ENCODE measurements around the gene MYLK4. TPM values are rescaled to one million over a fixed set of nuclear protein-coding genes. Genes with fewer than 3 reads are reported as not detected.

MYLK4 gene
- total and polyA plus RNA-seq, 2 of the 13 experiments (the other 11 are each of a cell fraction or from before 2014, with no cell fraction given) = 0.26 to 0.29 TPM

- TF ChIP-seq EP300 (IDR thresholded peaks at IDR 0.05; ENCODE audit: low read depth in 2 of 2, low read length in 2 of 2) (no peak), EP300 (CRISPR knock-in tag; IDR thresholded peaks at IDR 0.05; ENCODE audit: borderline replicate concordance) (no peak), SIX1 (CRISPR knock-in tag; IDR thresholded peaks at IDR 0.05; ENCODE audit: borderline replicate concordance) (no peak), ZNF142 (CRISPR knock-in tag; IDR thresholded peaks at IDR 0.05) (no peak), XRCC5 (optimal IDR thresholded peaks at IDR 0.05; ENCODE audit: low read length) (peak; percentile 86), PHF5A (CRISPR knock-in tag; IDR thresholded peaks at IDR 0.05; ENCODE audit: low read depth, unreplicated experiment) (no peak), PPARG (CRISPR knock-in tag; conservative IDR thresholded peaks at IDR 0.05) (no peak), ARNT (IDR thresholded peaks at IDR 0.05) (no peak), ZNF605 (CRISPR knock-in tag; IDR thresholded peaks at IDR 0.05) (0 out of 2 replicates have a peak, but pooled peaks have one; percentile 12), SCMH1 (CRISPR knock-in tag; IDR thresholded peaks at IDR 0.05; ENCODE audit: borderline replicate concordance) (no peak), ZNF224 (CRISPR knock-in tag; IDR thresholded peaks at IDR 0.05) (no peak), ZNF20 (CRISPR knock-in tag; IDR thresholded peaks at IDR 0.05) (no peak), ZNF30 (CRISPR knock-in tag; IDR thresholded peaks at IDR 0.05) (no peak), ZNF773 (CRISPR knock-in tag; IDR thresholded peaks at IDR 0.05; ENCODE audit: borderline replicate concordance) (no peak), USF2 (IDR thresholded peaks at IDR 0.05; ENCODE audit: low read depth, low read length) (no peak), USF2 (CRISPR knock-in tag; IDR thresholded peaks at IDR 0.05; ENCODE audit: borderline replicate concordance) (no peak)
- TF ChIP-seq, protein P1, sequence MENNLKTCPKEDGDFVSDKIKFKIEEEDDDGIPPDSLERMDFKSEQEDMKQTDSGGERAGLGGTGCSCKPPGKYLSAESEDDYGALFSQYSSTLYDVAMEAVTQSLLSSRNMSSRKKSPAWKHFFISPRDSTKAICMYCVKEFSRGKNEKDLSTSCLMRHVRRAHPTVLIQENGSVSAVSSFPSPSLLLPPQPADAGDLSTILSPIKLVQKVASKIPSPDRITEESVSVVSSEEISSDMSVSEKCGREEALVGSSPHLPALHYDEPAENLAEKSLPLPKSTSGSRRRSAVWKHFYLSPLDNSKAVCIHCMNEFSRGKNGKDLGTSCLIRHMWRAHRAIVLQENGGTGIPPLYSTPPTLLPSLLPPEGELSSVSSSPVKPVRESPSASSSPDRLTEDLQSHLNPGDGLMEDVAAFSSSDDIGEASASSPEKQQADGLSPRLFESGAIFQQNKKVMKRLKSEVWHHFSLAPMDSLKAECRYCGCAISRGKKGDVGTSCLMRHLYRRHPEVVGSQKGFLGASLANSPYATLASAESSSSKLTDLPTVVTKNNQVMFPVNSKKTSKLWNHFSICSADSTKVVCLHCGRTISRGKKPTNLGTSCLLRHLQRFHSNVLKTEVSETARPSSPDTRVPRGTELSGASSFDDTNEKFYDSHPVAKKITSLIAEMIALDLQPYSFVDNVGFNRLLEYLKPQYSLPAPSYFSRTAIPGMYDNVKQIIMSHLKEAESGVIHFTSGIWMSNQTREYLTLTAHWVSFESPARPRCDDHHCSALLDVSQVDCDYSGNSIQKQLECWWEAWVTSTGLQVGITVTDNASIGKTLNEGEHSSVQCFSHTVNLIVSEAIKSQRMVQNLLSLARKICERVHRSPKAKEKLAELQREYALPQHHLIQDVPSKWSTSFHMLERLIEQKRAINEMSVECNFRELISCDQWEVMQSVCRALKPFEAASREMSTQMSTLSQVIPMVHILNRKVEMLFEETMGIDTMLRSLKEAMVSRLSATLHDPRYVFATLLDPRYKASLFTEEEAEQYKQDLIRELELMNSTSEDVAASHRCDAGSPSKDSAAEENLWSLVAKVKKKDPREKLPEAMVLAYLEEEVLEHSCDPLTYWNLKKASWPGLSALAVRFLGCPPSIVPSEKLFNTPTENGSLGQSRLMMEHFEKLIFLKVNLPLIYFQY (CRISPR knock-in tag; IDR thresholded peaks at IDR 0.05; ENCODE audit: borderline replicate concordance) = 0 out of 2 replicates have a peak, but pooled peaks have one; percentile 18
Observed at GRCh38 chr6:2634139-2634964, 116.4 kb downstream of the MYLK4 start (continued).

Data from HepG2 (cell line).